Activated CD4-positive, alpha-beta T cell treated with anti-CD3 and anti-CD28 coated beads for 24 hours (primary cell): ENCODE measurements around the gene MEGF11.

Experiments
- DNase-seq, 2 donors: peaks; one replicate each; pipeline ENCODE4 v3.0.0-alpha.2; 2020; ENCODE audit warnings: low read depth in 2 of 2

Gene MEGF11

GRCh38 chr15:66170716-66171115 is 82.8 kb downstream of the MEGF11 start:
- no peak for DNase-seq

DNA sequence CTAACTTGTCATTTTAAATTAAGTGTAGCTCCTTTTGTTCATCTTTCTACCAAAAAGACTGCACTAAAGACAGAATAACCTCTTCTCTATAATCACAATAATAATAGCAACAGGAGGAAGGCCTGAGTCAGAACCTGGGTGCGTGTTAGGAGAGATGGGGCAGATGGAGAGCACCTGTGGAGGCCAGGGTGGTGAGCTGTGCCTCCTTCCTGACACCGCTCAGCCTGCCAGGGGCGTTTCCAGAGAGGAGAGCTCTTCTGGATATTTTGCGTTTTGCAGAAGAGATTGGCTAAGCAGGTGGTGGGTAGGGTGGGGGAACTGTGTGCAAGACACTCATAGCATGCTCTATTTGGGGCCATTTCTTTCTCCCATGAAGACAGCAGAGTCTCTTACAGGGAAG is 83.5 kb downstream of the MEGF11 start:
- no peak for DNase-seq

DNA sequence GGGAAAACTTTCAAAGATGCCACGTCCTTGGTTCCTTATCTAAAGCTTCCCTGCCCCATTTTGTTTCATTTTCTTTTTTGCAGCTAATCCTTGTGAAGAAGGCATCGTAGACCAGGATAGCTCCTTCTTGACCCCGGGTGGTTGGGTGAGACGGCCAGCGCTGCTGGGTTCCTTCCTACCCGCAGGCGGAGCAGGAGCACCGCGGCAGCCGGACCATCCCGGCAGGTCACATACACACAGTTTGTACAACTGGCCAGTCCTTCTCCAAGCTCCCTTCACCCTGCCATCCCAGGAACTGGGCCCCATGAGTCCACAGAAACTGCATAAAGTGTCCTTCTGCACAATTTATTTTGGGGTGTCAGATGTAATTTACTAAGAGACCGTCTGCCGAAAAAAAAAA is 83.9 kb downstream of the MEGF11 start:
- DNase-seq = no peak

DNA sequence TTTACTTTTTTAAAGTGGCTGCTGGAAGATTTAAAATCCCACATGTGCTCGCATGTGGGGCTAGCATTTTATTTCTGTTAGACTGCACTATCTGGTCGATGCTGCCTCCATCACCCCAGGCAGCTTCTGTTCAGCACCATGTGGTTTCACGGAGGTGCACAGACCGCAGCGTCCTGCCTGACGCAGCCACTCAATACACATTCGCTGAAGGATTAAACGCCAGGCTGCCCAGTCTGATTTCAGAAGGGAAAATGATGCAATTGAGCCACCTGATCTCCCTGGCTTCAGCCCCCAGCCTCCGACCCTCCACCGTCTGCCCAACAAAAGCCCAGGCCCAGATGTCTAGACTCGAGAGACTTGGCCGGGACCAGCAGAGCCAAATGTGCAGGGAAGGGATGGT is 84.5 kb downstream of the MEGF11 start:
- DNase-seq = no peak

DNA sequence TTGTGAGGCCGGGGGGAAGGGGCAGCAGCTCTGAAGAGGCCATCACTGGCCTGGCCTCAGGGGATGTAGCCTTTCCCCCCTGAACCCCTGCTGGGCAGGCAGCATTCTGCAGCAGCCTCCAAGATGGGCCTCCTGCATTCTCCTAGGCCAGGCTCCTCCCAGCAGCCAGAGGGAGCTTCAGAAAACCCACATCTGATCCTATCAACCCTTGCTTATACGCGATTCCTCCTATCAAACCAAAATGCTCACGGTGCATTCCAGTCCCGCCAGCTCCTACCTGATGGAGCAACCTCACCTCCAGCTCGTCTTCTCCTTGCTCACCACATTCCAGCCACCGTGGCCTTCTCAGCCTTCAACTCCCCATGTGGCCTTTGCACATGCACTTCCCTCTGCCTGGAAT is 85.7 kb downstream of the MEGF11 start:
- DNase-seq = no peak

DNA sequence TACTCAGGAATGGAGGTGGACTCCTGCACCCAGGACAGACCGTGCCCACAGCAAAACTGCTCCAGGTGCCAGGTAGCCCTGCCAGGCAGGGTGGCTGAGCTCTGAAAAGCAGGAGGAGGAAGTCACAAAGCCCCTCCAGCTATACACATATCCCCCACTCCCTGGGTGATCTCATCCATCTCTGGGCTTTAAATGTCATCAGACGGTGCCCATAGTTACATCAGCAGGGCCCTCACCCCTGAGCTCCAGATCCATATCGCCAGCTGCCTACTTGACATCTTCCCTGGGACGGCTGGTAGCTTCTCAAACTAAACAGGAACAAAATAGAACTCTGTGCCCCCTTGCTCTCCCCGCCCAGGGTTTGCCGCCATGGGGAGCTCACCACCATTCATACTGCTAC is 87.7 kb downstream of the MEGF11 start:
- no peak for DNase-seq

GRCh38 chr15:66164788-66165187 is 88.8 kb downstream of the MEGF11 start:
- DNase-seq = no peak

GRCh38 chr15:66163553-66163952 is 90.0 kb downstream of the MEGF11 start:
- no peak for DNase-seq

DNA sequence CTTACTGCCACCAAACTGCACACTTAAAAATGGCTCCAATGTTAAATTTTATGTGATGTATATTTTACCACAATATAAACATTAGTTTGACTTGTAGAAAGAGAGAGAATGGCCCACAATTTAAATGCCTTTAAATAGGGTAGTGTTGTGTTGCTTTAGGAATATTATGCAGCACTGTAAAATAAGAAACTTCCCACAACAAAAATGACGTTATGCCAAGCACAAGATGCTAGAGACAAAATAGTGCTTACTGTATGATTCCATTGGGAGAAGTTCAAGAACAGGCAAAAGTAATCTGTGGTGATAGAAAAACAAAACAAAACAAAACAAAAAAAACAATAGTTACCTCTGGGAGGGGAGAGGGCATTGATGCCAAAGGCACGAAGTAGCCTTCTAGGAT is 91.3 kb downstream of the MEGF11 start:
- DNase-seq = no peak

DNA sequence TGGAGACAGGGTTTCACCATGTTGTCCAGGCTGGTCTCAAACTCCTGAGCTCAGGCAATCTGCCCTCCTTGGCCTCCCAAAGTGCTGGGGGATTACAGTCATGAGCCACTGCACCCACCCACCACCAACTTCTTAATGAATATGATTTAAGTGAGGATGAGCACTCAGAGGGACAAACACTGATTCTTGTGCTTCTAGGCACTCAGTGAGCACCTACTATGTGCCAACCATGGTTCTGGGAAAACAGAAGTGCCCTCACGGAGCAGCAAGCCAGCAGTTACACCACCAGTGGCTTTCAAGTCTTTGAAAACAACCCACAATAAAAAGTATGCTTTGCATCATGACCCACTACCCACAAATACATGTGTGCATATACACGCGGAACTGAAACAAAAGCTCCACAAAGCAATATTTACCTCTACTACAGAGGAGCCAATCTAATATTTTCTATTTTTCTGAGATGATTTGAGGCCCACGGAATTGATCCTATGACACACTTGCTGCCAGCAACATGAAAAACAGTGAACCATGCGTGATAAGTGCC is 91.9 kb downstream of the MEGF11 start:
- DNase-seq = no peak

GRCh38 chr15:66161108-66161507 is 92.4 kb downstream of the MEGF11 start:
- DNase-seq = no peak

- DNase-seq = no peak
Observed at GRCh38 chr15:66157507-66157906, 96.0 kb downstream of the MEGF11 start.

DNA sequence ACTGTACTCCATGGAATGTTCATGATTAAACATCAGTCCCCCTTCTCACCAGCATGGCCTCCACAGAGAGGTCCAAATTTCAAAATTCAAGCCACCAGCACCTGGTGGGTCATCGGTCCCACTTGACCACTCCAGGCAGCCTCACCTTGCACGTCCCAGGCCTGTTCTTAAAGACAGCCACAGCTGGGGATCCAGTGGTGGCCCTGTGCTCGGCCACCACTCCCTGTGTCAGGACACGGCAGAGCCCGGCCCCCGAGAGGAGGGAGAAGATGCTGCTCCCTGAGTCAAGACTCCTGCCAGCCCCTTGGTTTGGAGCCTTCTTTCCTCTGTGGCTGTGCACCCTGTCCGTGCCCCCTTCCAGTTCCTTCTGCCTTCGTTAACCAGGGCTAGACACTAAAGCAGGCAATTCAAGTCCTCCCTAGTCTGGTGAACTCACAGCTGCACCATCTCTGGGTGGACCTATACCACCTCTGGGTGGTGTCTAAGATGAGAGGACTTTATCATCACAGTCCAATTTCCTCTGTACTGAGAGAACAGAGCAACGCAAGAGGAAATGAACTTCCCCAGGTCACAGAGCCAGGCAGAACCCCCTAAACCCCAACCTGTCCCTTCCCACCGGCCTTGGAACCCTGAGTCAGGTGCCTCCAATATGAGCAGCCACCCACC is 97.1 kb downstream of the MEGF11 start:
- DNase-seq = no peak

DNA sequence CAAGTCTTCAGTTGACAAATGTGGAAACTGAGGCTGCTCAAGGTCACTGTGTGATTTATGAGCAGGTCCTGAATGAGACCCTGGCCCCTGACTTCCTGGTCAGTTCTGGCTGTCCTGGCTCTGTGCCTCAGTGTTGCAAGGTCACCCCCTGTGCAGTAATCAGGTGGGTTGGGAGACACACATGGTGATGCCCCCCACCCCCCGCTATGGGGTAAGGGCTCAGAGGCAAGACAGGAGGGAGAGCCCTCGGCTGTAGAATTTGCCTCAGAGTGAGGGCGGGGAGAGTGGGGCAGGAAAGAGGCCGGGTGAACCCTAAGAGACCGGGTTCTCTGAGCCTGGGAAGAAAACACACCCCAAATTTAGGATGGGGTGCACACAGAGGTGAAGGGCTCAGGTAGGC is 98.5 kb downstream of the MEGF11 start:
- no peak for DNase-seq

GRCh38 chr15:66154581-66154980 is 99.0 kb downstream of the MEGF11 start:
- no peak for DNase-seq

DNA sequence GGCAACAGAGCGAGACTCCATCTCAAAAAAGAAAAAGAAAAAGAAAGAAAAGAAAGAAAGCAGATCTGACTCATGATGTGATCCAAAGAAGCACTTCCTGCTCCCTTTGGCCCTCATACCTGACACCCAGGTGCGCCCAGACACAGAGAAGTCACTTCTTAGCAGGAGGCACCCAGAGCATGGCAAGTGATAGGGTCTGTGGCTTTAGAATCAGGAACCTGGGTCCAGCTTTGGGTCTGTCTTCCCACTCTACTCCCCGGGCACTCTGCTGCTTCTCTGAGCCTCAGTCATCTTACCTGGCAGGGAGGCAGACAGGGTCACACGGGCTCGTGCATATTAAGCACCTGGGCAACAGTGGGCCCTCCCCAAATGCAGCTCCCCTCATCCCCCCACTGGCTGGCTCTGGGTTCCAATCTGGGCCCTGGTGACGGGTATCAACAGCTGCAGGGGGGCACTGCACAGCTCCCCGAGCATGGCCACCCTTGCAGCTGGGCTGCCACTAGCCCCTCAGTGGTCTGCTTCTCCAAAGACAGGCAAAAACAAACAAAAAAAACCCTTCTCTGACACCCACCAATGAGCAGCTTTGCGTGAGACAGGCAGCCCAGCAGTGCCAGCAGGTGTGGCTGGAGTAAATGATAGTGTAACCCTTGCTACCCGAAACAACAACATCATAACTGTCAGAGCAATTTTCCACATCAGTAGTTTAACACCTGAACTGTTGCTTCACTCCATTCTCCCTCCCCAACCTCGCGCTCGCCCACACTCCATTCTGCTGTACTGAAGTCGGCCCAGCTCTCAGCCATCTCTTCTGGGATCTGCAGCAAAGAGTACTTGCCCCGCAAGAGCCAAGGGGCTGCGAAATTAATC is 99.8 kb downstream of the MEGF11 start:
- no peak for DNase-seq

GRCh38 chr15:66152650-66153049 is 100.9 kb downstream of the MEGF11 start:
- DNase-seq = no peak

GRCh38 chr15:66151809-66152208 is 101.7 kb downstream of the MEGF11 start:
- DNase-seq = no peak

GRCh38 chr15:66149871-66150270 is 103.7 kb downstream of the MEGF11 start:
- no peak for DNase-seq

GRCh38 chr15:66148187-66148586 is 105.4 kb downstream of the MEGF11 start:
- no peak for DNase-seq

- DNase-seq = no peak
Observed at GRCh38 chr15:66147440-66147839, 106.1 kb downstream of the MEGF11 start.

DNA sequence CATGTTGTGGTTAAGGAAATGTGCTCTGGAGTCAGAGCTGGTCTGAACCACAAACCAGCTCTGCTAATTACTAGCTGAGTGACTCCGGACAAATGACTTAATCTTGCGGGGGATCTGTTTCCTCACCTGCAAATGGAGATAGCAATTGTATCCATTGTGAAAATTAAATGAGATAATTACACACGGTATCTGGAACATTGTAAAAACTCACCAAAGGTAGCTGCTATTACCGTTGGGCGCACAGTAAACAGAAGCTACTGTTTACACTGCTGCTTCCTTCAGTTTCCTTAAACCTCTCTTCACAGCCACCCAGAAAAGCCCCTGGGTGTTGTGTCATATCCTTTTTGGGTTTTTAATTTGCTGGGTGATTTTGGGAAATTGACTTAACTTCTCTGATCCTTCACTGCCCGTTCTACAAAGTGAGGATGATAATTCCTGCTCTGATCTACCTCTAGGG is 107.8 kb downstream of the MEGF11 start:
- no peak for DNase-seq
